Lower lobe of right lung (tissue), 2 donors: ENCODE data around the gene PRMT9. TPM values are rescaled to one million over a fixed set of nuclear protein-coding genes. Genes with fewer than 3 reads are reported as not detected.

Experiments used
- ATAC-seq, 2 donors: fragments of 200-7000 bp; cut with Tn5 transposase; one replicate each; pipeline ENCODE4 v1.9.1; 2020 to 2022; ENCODE audit warnings: mild to moderate bottlenecking in 2 of 2, moderate library complexity in 2 of 2
- DNase-seq: peaks from one replicate; pipeline ENCODE4 v3.0.0-alpha.2; 2020
- H3K27ac ChIP-seq: fragments of 200-600 bp; one replicate; pipeline ENCODE4 v1.8.0; 2022
- H3K27me3 ChIP-seq: fragments of 200-600 bp; one replicate; pipeline ENCODE4 v1.8.0; 2022; ENCODE audit warnings: low read depth
- H3K36me3 ChIP-seq: fragments of 200-600 bp; one replicate; pipeline ENCODE4 v1.8.0; 2022; ENCODE audit warnings: mild to moderate bottlenecking
- H3K4me1 ChIP-seq: fragments of 200-600 bp; one replicate; pipeline ENCODE4 v1.8.0; 2022
- H3K4me3 ChIP-seq: fragments of 200-600 bp; one replicate; pipeline ENCODE4 v1.8.0; 2022; ENCODE audit warnings: mild to moderate bottlenecking
- H3K9me3 ChIP-seq: fragments of 200-600 bp; one replicate; pipeline ENCODE4 v1.8.0; 2022
- CTCF ChIP-seq: fragments of 200-600 bp; IDR thresholded peaks from one replicate; pipeline ENCODE4 v1.8.0; 2022; ENCODE audit warnings: antibody characterized with exemption, mild to moderate bottlenecking
- intact Hi-C: fragments of 100-400 bp; cut with DNase I; formaldehyde crosslinking; loops from one replicate; pipeline ENCODE4 v1.11.0; 2022
- total RNA-seq: library from RNA; stranded (reverse); fragmentation: NEBNext Ultra II Directional; extraction: Animal tissue kit (Norgen Biotek cat#: 25700); gene quantifications from one replicate; pipeline ENCODE4 v1.2.1, GENCODE V29; 2021
- donor health status: DM: no; HTN: yes; CAD: no; lungs with severe emphysema.

Gene PRMT9
- total RNA-seq, 1 donor from 2014 or later = 9.4 TPM

DNA sequence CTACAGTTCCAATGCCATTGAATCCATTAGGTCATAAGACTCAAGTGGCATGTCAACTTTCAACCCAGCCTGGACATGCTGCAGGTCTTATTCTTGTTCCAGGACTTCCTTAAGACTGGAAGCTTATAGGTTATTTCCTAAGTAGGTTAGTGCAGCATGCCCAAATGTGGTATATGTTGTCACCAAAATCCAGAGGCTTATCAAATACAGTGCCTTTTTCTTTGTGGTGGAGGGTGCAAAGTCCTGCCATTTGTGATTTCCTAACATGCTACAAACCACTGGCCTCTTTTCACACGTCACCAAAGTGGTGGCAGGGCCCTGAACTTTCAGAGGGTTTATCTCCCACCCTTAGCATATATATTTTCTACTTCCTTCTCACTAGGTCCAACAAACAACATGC lies 76.5 kb downstream of the PRMT9 start:
- no peaks in the 10 kb centered on the region for H3K9me3 ChIP-seq
- no peaks in the 10 kb centered on the region for H3K36me3 ChIP-seq
- ATAC-seq (no peak), DNase-seq (no peak)
- no peak for TF ChIP-seq CTCF
- intact Hi-C loops = no loop called here
- no peaks in the 10 kb centered on the region for H3K4me1 ChIP-seq
- no peak overlapping the region for H3K4me3 ChIP-seq
- H3K27me3 ChIP-seq = no peaks in the 10 kb centered on the region
- H3K27ac ChIP-seq = no peak overlapping the region

DNA sequence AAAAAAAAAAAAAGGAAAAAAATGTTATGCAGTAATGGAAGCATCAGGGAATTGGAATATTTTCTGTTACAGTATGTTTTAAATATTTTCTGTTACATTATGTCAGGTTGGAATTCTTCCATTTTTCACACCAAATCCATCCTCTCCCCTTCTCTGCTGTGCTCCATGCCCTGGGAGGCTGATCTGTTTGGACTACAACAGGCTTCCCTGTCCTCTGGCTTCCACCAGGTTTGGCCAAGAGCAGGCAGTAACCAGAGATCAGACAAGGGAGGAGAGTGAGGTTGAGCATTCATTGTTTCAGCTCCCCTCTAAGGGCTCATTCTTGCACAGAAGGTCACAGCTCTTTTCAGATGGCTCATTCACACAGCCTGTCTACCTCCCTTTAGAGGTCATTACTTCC lies 78.5 kb downstream of the PRMT9 start:
- H3K27me3 ChIP-seq = no peaks in the 10 kb centered on the region
- no peaks in the 10 kb centered on the region for H3K36me3 ChIP-seq
- H3K4me3 ChIP-seq = no peak overlapping the region
- no peak for ATAC-seq
- H3K27ac ChIP-seq = no peak overlapping the region
- intact Hi-C loops = no loop called here
- no peak for TF ChIP-seq CTCF
- no peak for DNase-seq
- H3K4me1 ChIP-seq = no peaks in the 10 kb centered on the region
- no peaks in the 10 kb centered on the region for H3K9me3 ChIP-seq

DNA sequence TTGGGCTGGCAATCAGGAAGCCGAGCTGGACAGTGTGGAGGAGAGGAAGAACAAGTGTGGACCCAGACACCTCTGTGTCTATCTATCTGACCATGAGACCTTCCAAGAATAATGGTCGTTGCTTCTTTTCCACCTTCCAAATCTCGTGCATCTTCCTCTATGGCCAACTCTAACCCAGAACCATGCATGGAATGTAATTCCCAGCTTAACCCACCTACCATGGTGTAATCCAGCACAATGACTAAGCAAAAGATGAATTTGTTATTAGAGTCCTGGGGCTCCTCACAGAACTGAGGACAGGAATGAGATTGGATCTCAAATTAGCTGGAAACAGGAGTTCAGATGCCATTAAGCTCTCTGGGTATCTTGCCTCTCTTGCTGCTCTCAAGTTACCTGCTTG lies 84.2 kb downstream of the PRMT9 start:
- TF ChIP-seq CTCF = no peak
- intact Hi-C loops = no loop called here
- no peak for ATAC-seq

GRCh38 chr4:147599206-147599605 lies 84.8 kb downstream of the PRMT9 start:
- no peaks in the 10 kb centered on the region for H3K4me1 ChIP-seq
- H3K4me3 ChIP-seq = no peak overlapping the region
- no peaks in the 10 kb centered on the region for H3K9me3 ChIP-seq
- no peak for DNase-seq
- no peaks in the 10 kb centered on the region for H3K27me3 ChIP-seq
- intact Hi-C loops = no loop called here
- H3K36me3 ChIP-seq = no peaks in the 10 kb centered on the region
- ATAC-seq = no peak
- no peak for TF ChIP-seq CTCF
- no peak overlapping the region for H3K27ac ChIP-seq

More for the DNA sequence above, 84.2 kb downstream of the PRMT9 start:
- H3K9me3 ChIP-seq = no peaks in the 10 kb centered on the region
- no peak overlapping the region for H3K4me3 ChIP-seq
- H3K36me3 ChIP-seq = no peaks in the 10 kb centered on the region
- no peaks in the 10 kb centered on the region for H3K27me3 ChIP-seq
- DNase-seq = no peak
- H3K27ac ChIP-seq = no peak overlapping the region
- H3K4me1 ChIP-seq = no peaks in the 10 kb centered on the region

GRCh38 chr4:147597561-147597960 lies 86.4 kb downstream of the PRMT9 start:
- Histone ChIP-seq H3K27me3 (no peaks in the 10 kb centered on the region), H3K36me3 (no peaks in the 10 kb centered on the region), H3K27ac (no peak overlapping the region), H3K4me1 (no peaks in the 10 kb centered on the region), H3K9me3 (no peaks in the 10 kb centered on the region), H3K4me3 (no peak overlapping the region)
- intact Hi-C loops = no loop called here
- no peak for TF ChIP-seq CTCF
- ATAC-seq (no peak), DNase-seq (no peak)

DNA sequence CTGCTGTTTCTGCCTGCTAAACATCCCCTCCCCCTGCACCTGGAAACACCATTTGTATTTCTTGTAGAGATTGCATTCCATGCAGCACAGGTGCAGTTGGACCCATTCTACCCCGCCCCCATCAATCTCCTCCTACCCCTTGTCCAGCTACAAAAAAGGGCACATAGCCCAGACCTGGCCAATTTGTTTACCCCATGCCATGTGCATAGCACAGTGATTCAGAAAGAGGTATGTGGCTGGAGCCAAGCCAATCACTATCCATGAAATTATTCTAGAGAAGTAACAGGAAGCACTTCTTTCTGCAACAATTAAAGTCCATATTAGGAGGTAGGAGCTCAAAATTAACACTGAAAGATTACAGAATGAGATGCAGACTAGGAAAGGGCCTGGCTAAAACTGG lies 87.0 kb downstream of the PRMT9 start:
- peak; percentile 89 for ATAC-seq
- Histone ChIP-seq H3K4me1 (no peaks in the 10 kb centered on the region), H3K4me3 (no peak overlapping the region), H3K27me3 (no peaks in the 10 kb centered on the region), H3K27ac (no peak overlapping the region), H3K9me3 (no peaks in the 10 kb centered on the region), H3K36me3 (no peaks in the 10 kb centered on the region)
- TF ChIP-seq CTCF = no peak
- no peak for DNase-seq
- intact Hi-C loops = no loop called here
